Caki2 (cell line): ENCODE measurements around the gene ZDHHC12. TPM values are rescaled to one million over a fixed set of nuclear protein-coding genes. Genes with fewer than 3 reads are reported as not detected.
"Not testable (repeated sequence)": the region's sequence is repeated elsewhere in the genome, so short reads cannot be mapped to it uniquely, and the experiment has no call there.

Experiments
- DNase-seq: peaks from one replicate; pipeline ENCODE4 v3.0.0-alpha.2; 2015; ENCODE audit warnings: low read depth
- in situ Hi-C: cut with HindIII; loops from 2 replicates; pipeline ENCODE4 v1.10.0; 2016; ENCODE audit warnings: low sequenced_read_pairs, low pct_unique_long_range_greater_than_20kb, mixed read lengths
- total RNA-seq: library from RNA; depleted of rRNA; stranded (reverse); fragments of >200 nt; shearing (Covaris generic); gene quantifications from 2 replicates; pipeline ENCODE4 v1.2.3, GENCODE V29; 2014; ENCODE audit warnings: low replicate concordance

ZDHHC12 gene
- total RNA-seq, 1 experiment from 2014 or later = 81.5 TPM

- no peak for DNase-seq
- in situ Hi-C loops = no loop called here
These were observed 26.8 kb downstream of the ZDHHC12 start for GRCh38 chr9:128696923-128697707.

GRCh38 chr9:128694344-128694743 is 29.6 kb downstream of the ZDHHC12 start:
- in situ Hi-C loops = no loop called here
- DNase-seq = no peak

GRCh38 chr9:128693738-128694137 is 30.2 kb downstream of the ZDHHC12 start:
- DNase-seq, in situ Hi-C loops: not testable (repeated sequence)

- in situ Hi-C loops = no loop called here
- DNase-seq = no peak
These were observed 33.3 kb downstream of the ZDHHC12 start for GRCh38 chr9:128690684-128691034.

- in situ Hi-C loops = no loop called here
- no peak for DNase-seq
These were observed 33.9 kb downstream of the ZDHHC12 start for GRCh38 chr9:128689820-128690683.

- no peak for DNase-seq
- in situ Hi-C loops = no loop called here
These were observed 34.6 kb downstream of the ZDHHC12 start for GRCh38 chr9:128689293-128689774.

- in situ Hi-C loops = no loop called here
- DNase-seq = peak; percentile 95
These were observed 35.2 kb downstream of the ZDHHC12 start, which contains the start of gene SET for GRCh38 chr9:128688501-128689292. SET (plus strand) TSS chr9:128689222; CDS start chr9:128689583, 361 bp downstream.

- in situ Hi-C loops = no loop called here
- no peak for DNase-seq
These were observed 36.5 kb downstream of the ZDHHC12 start for GRCh38 chr9:128687453-128687852.

GRCh38 chr9:128685636-128686489 is 38.1 kb downstream of the ZDHHC12 start:
- DNase-seq = no peak

GRCh38 chr9:128684325-128685199 is 39.4 kb downstream of the ZDHHC12 start:
- in situ Hi-C loops = no loop called here
- DNase-seq = peak; percentile 82

More at GRCh38 chr9:128685636-128686489, 38.1 kb downstream of the ZDHHC12 start:
- in situ Hi-C loops = no loop called here

- DNase-seq = no peak
- in situ Hi-C loops = no loop called here
These were observed 39.9 kb downstream of the ZDHHC12 start for GRCh38 chr9:128684065-128684324.

- DNase-seq = peak; percentile 67
- in situ Hi-C loops = no loop called here
These were observed 40.4 kb downstream of the ZDHHC12 start for GRCh38 chr9:128683340-128684064.

- in situ Hi-C loops = no loop called here
These were observed 46.1 kb downstream of the ZDHHC12 start for GRCh38 chr9:128677794-128678193.

GRCh38 chr9:128675382-128675781 is 48.5 kb downstream of the ZDHHC12 start:
- no peak for DNase-seq
- in situ Hi-C loops = no loop called here

More at GRCh38 chr9:128677794-128678193, 46.1 kb downstream of the ZDHHC12 start:
- no peak for DNase-seq
